IMR-90 (cell line): Measurements from ENCODE around the gene CYFIP2. TPM values are rescaled to one million over a fixed set of nuclear protein-coding genes. Genes with fewer than 3 reads are reported as not detected.

Source experiments
- ATAC-seq: fragments of 200-7000 bp; cut with Tn5 transposase; 2 replicates; pipeline ENCODE4 v1.9.1; 2020; ENCODE audit warnings: low read depth, mild to moderate bottlenecking, moderate library complexity
- BruUV-seq: library from RNA; stranded (reverse); fragments of 400-500 nt; replicated peaks from 2 replicates; lab custom pipeline; 2021; lab: Mats Ljungman, UMichigan
- CTCF ChIA-PET: fragments of 300-600 bp; formaldehyde crosslinking; extraction: SDS; loops from one replicate; lab custom pipeline; 2021; ENCODE audit warnings: antibody characterized with exemption; lab: Yijun Ruan, JAX
- POLR2A ChIA-PET: fragments of 300-600 bp; sonication (Branson Sonifier 250); formaldehyde crosslinking; loops from one replicate; lab custom pipeline; 2022; ENCODE audit warnings: antibody characterized with exemption; ENCODE audit not compliant: unreplicated experiment; lab: Charles Lee
- DNase-seq: peaks from one replicate; pipeline ENCODE4 v3.0.0; 2013
- H2AFZ ChIP-seq: replicated peaks from 2 replicates; pipeline ENCODE3; 2013; ENCODE audit warnings: low read length, mild to moderate bottlenecking; ENCODE audit not compliant: poor library complexity
- H2AK5ac ChIP-seq: 2 replicates; pipeline ENCODE4 v1.6.1; 2013; ENCODE audit warnings: low read depth, low read length, inconsistent platforms
- H2AK9ac ChIP-seq: replicated peaks from 2 replicates; pipeline ENCODE3; 2013; ENCODE audit warnings: mild to moderate bottlenecking, low read depth, low read length, moderate library complexity; ENCODE audit not compliant: poor library complexity
- H2BK120ac ChIP-seq: 2 replicates; pipeline ENCODE4 v1.6.1; 2013; ENCODE audit warnings: low read depth, low read length, inconsistent platforms
- H2BK15ac ChIP-seq: 3 replicates; pipeline ENCODE4 v1.6.1; 2013; ENCODE audit warnings: low read depth, low read length, inconsistent platforms
- H2BK20ac ChIP-seq: 2 replicates; pipeline ENCODE4 v1.6.1; 2013; ENCODE audit warnings: low read depth, mild to moderate bottlenecking, inconsistent platforms, low read length, moderate library complexity
- H2BK5ac ChIP-seq: 2 replicates; pipeline ENCODE4 v1.6.1; 2013; ENCODE audit warnings: mild to moderate bottlenecking, low read depth, low read length, inconsistent platforms; ENCODE audit not compliant: poor library complexity, severe bottlenecking
- H3K14ac ChIP-seq: replicated peaks from 2 replicates; pipeline ENCODE4 v1.6.1; 2013; ENCODE audit warnings: low read depth, low read length, inconsistent platforms
- H3K18ac ChIP-seq: 2 replicates; pipeline ENCODE4 v1.6.1; 2013; ENCODE audit warnings: low read depth, low read length, control low read depth
- H3K23ac ChIP-seq: 2 replicates; pipeline ENCODE4 v1.6.1; 2013; ENCODE audit warnings: low read depth, low read length, inconsistent platforms
- H3K27ac ChIP-seq: 2 replicates; pipeline ENCODE4 v1.5.1; 2013; ENCODE audit warnings: mild to moderate bottlenecking, control low read depth, low read length; ENCODE audit not compliant: insufficient read depth
- H3K27me3 ChIP-seq: 2 replicates; pipeline ENCODE4 v1.6.1; 2013; ENCODE audit warnings: low read length; ENCODE audit not compliant: control insufficient read depth, insufficient read depth
- H3K36me3 ChIP-seq: 2 replicates; pipeline ENCODE4 v1.6.1; 2013; ENCODE audit warnings: low read length, mixed read lengths; ENCODE audit not compliant: control insufficient read depth, insufficient read depth
- H3K4ac ChIP-seq: 2 replicates; pipeline ENCODE4 v1.6.1; 2013; ENCODE audit warnings: low read depth, low read length, inconsistent platforms
- H3K4me1 ChIP-seq: 2 replicates; pipeline ENCODE4 v1.6.1; 2013; ENCODE audit warnings: low read length, mixed read lengths; ENCODE audit not compliant: control insufficient read depth, insufficient read depth
- H3K4me2 ChIP-seq: 2 replicates; pipeline ENCODE4 v1.6.1; 2013; ENCODE audit warnings: low read depth, mild to moderate bottlenecking, control low read depth, low read length, moderate library complexity
- H3K4me3 ChIP-seq: 2 replicates; pipeline ENCODE4 v1.5.1; 2013; ENCODE audit warnings: low read depth, mild to moderate bottlenecking, control low read depth, low read length, moderate library complexity; ENCODE audit not compliant: insufficient read depth
- H3K56ac ChIP-seq: 2 replicates; pipeline ENCODE4 v1.6.1; 2013; ENCODE audit warnings: low read length, inconsistent platforms; ENCODE audit not compliant: insufficient read depth; ENCODE audit errors: extremely low read depth
- H3K79me1 ChIP-seq, 2 experiments: 2 replicates each; pipeline ENCODE4 v1.6.1; 2013; ENCODE audit warnings: low read length in 2 of 2, inconsistent platforms in 1 of 2, low read depth in 1 of 2
- H3K9ac ChIP-seq: 2 replicates; pipeline ENCODE4 v1.6.1; 2013; ENCODE audit warnings: low read depth, low read length, control low read depth
- H3K9me1 ChIP-seq: 2 replicates; pipeline ENCODE4 v1.6.1; 2013; ENCODE audit warnings: low read length, inconsistent platforms; ENCODE audit not compliant: insufficient read depth
- H3K9me3 ChIP-seq: 2 replicates; pipeline ENCODE4 v1.6.1; 2013; ENCODE audit warnings: low read length; ENCODE audit not compliant: control insufficient read depth, insufficient read depth
- H4K20me1 ChIP-seq: 2 replicates; pipeline ENCODE4 v1.6.1; 2013; ENCODE audit warnings: low read length, inconsistent platforms; ENCODE audit not compliant: insufficient read depth
- H4K5ac ChIP-seq: 2 replicates; pipeline ENCODE4 v1.6.1; 2013; ENCODE audit warnings: mild to moderate bottlenecking, low read depth, low read length, control low read depth
- H4K8ac ChIP-seq, 2 experiments: 2 replicates each; pipeline ENCODE4 v1.6.1; 2013; ENCODE audit warnings: low read depth in 2 of 2, low read length in 2 of 2, control low read depth in 1 of 2, inconsistent platforms in 1 of 2
- H4K91ac ChIP-seq: 2 replicates; pipeline ENCODE4 v1.6.1; 2013; ENCODE audit warnings: low read depth, low read length, inconsistent platforms; ENCODE audit not compliant: insufficient read depth
- BHLHE40 ChIP-seq: fragments of 150-350 bp; IDR thresholded peaks from 2 replicates; pipeline ENCODE4 v1.6.1; 2016; ENCODE audit warnings: mild to moderate bottlenecking, low read depth, low read length
- CEBPB ChIP-seq: IDR thresholded peaks from 2 replicates; pipeline ENCODE4 v1.6.1; 2012; ENCODE audit warnings: low read depth, low read length, improper control_type of control experiment
- CTCF ChIP-seq: conservative IDR thresholded peaks from 2 replicates; pipeline ENCODE4 v1.5.1; 2012; ENCODE audit warnings: mild to moderate bottlenecking, low read depth, low read length, improper control_type of control experiment
- FOS ChIP-seq: fragments of 150-350 bp; IDR thresholded peaks from 2 replicates; pipeline ENCODE4 v1.6.1; 2016; ENCODE audit warnings: low read depth, low read length
- NFE2L2 ChIP-seq: fragments of 150-350 bp; IDR thresholded peaks from 2 replicates; pipeline ENCODE4 v1.6.1; 2016; ENCODE audit warnings: low read depth, mild to moderate bottlenecking, low read length
- RCOR1 ChIP-seq: IDR thresholded peaks from 2 replicates; pipeline ENCODE4 v1.6.1; 2012; ENCODE audit warnings: mild to moderate bottlenecking, low read length, improper control_type of control experiment; ENCODE audit not compliant: insufficient replicate concordance
- USF2 ChIP-seq: fragments of 150-350 bp; IDR thresholded peaks from 2 replicates; pipeline ENCODE4 v1.6.1; 2017; ENCODE audit warnings: mild to moderate bottlenecking, antibody characterized with exemption, low read length, low read depth
- WGBS, 2 experiments: methylation state at CpG; one replicate each; pipeline versions ENCODE4 v1.1.5 to v1.1.7; 2013; ENCODE audit warnings: missing lambda C conversion rate in 2 of 2; ENCODE audit not compliant: insufficient read length in 1 of 2; ENCODE audit errors: extremely low coverage in 2 of 2; 5-methylcytosine and 5-hydroxymethylcytosine counted together
- dilution Hi-C: fragments of 300-500 bp; cut with HindIII; formaldehyde crosslinking; loops from one replicate; pipeline ENCODE4 v1.14.3; 2018; ENCODE audit warnings: low sequenced_read_pairs; ENCODE audit not compliant: unreplicated experiment
- in situ Hi-C: fragments of 300-500 bp; cut with MboI; formaldehyde crosslinking; loops from 3 replicates; pipeline ENCODE4 v1.14.3; 2019; ENCODE audit warnings: low sequenced_read_pairs, inconsistent platforms, mixed read lengths
- intact Hi-C: fragments of 100-400 bp; cut with micrococcal nuclease; formaldehyde crosslinking; loops from 2 replicates; pipeline ENCODE4 v1.10.0; 2022
- polyA plus RNA-seq, 3 experiments: library from polyadenylated mRNA; depleted of rRNA; stranded (reverse); fragments of >200 nt; gene quantifications; 2 replicates each; pipeline ENCODE4 v1.2.3, GENCODE V29; 2012; ENCODE audit warnings: low replicate concordance in 1 of 3
- total RNA-seq: library from RNA; depleted of rRNA; stranded (reverse); fragments of >200 nt; gene quantifications from 2 replicates; pipeline ENCODE4 v1.2.3, GENCODE V29; 2012

The CYFIP2 gene
- total and polyA plus RNA-seq, 2 of the 4 experiments (the other 2 are of a cell fraction): 6.8 to 13.4 TPM

- TF ChIP-seq BHLHE40 (no peak), NFE2L2 (no peak), CEBPB (no peak)
These were observed 85.8 kb downstream of the CYFIP2 start (continued) for GRCh38 chr5:157351802-157352092.

- Histone ChIP-seq H4K8ac (no peak overlapping the region), H3K18ac (no peak overlapping the region), H3K56ac (no peak overlapping the region), H3K4ac (no peak overlapping the region), H3K9me3 (no peaks in the 10 kb centered on the region), H3K9me1 (no peaks in the 10 kb centered on the region), H3K27me3 (no peaks in the 10 kb centered on the region), H3K4me2 (no peak overlapping the region), H2BK120ac (no peak overlapping the region), H3K36me3 (no peaks in the 10 kb centered on the region), H2AK9ac (no peak overlapping the region), H3K4me3 (no peak overlapping the region), H3K79me1 (no peaks in the 10 kb centered on the region), H3K23ac (no peak overlapping the region), H3K27ac (no peak overlapping the region), H3K14ac (no peak overlapping the region), H2AK5ac (no peak overlapping the region), H2BK5ac (no peak overlapping the region), H3K9ac (no peak overlapping the region), H4K5ac (no peak overlapping the region), H3K4me1 (no peaks in the 10 kb centered on the region), H2BK15ac (no peak overlapping the region), H2BK20ac (no peak overlapping the region), H4K91ac (no peak overlapping the region), H2AFZ (no peak overlapping the region), H4K20me1 (no peaks in the 10 kb centered on the region)
- ChIA-PET CTCF (no interaction called here), POLR2A (no interaction called here)
- ATAC-seq (no peak), DNase-seq (no peak)
- in situ Hi-C loops (loop anchor here (10.0 kb wide), 1 partner anchor 362 kb away; no protein-coding TSS in a partner anchor), intact Hi-C loops (no loop called here), dilution Hi-C loops (no loop called here)
- no peak for TF ChIP-seq FOS
- no peak for TF ChIP-seq CTCF
- no peak for TF ChIP-seq RCOR1
- no peak for TF ChIP-seq BHLHE40
- no peak for TF ChIP-seq USF2
- no TSS peak for BruUV-seq
- WGBS, 2 experiments: 74% methylated on average over 9 of the region's 12 CpGs; no CpG with 5 or more reads in 1 of the 2 experiments
These were observed 86.9 kb downstream of the CYFIP2 start for GRCh38 chr5:157352756-157353340.
